Measurements from ENCODE around the gene ACTL8.

ACTL8 gene

GRCh38 chr1:17795081-17795809 lies 40.1 kb downstream of the ACTL8 start:
- no peak overlapping the region for H3K27ac ChIP-seq
- TF ChIP-seq CTCF (conservative IDR thresholded peaks at IDR 0.05): no peak

GRCh38 chr1:17795836-17796645 lies 40.9 kb downstream of the ACTL8 start:
- no peak overlapping the region for H3K27ac ChIP-seq
- no peak for TF ChIP-seq CTCF (conservative IDR thresholded peaks at IDR 0.05)

- TF ChIP-seq CTCF (conservative IDR thresholded peaks at IDR 0.05): no peak
- no peak overlapping the region for H3K27ac ChIP-seq
Measured at GRCh38 chr1:17797478-17797877, 42.3 kb downstream of the ACTL8 start.

GRCh38 chr1:17798011-17798410 lies 42.9 kb downstream of the ACTL8 start:
- H3K27ac ChIP-seq: no peak overlapping the region
- no peak for TF ChIP-seq CTCF (conservative IDR thresholded peaks at IDR 0.05)

- H3K27ac ChIP-seq: no peak overlapping the region
- TF ChIP-seq CTCF (conservative IDR thresholded peaks at IDR 0.05): no peak
Measured at GRCh38 chr1:17798799-17799382, 43.8 kb downstream of the ACTL8 start.

GRCh38 chr1:17799642-17800041 lies 44.5 kb downstream of the ACTL8 start:
- H3K27ac ChIP-seq: no peak overlapping the region
- no peak for TF ChIP-seq CTCF (conservative IDR thresholded peaks at IDR 0.05)

- no peak for TF ChIP-seq CTCF (conservative IDR thresholded peaks at IDR 0.05)
- H3K27ac ChIP-seq: no peak overlapping the region
Measured at GRCh38 chr1:17802164-17802563, 47.0 kb downstream of the ACTL8 start.
